ENCODE data around the gene CLIC5. TPM values are rescaled to one million over a fixed set of nuclear protein-coding genes. Genes with fewer than 3 reads are reported as not detected.

CLIC5 gene
- polyA plus RNA-seq, 3 donors, result not detected

DNA sequence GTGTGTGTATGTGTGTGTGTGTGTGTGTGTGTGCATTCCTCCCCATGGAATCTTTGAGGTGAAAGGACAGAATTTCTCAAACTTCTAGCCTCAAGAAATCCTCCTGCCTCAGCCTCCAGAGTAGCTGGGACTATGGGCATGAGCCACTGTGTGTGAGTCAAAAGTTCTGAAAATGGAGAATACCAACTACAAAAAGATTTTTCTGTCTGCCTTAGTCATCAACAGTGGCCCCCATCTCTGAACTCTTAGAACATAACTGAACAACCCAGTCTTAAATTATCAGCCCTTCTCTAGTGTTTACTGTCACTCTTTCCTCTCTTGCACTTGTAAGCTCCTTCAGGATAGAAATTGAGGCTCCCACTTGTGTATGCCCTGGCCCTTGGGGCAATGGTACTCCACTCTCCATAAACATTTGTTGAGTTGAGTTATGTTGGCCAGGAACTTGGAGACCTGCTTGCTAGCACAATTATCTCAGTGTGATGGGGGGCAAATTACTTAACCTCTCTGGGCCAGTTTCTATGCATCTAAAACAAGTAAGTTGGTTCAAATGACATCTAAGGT, 35.3 kb upstream of the CLIC5 start:
- Histone ChIP-seq H3K4me3 (replicated peaks in 1 of 3; ENCODE audit: low read depth in 2 of 3, low read length in 3 of 3) (no peak overlapping the region), H3K4me1 (ENCODE audit: control insufficient read depth in 1 of 2, insufficient read depth in 2 of 2, low read length in 2 of 2) (no peaks in the 10 kb centered on the region), H3K27me3 (ENCODE audit: control insufficient read depth in 2 of 2, insufficient read depth in 2 of 2, low read length in 2 of 2) (no peaks in the 10 kb centered on the region), H3K9ac (ENCODE audit: insufficient read depth, low read length, poor library complexity, severe bottlenecking) (no peak overlapping the region), H3K9me3 (replicated peaks in 1 of 2; ENCODE audit: control insufficient read depth in 1 of 2, insufficient read depth in 1 of 2, low read length in 2 of 2) (no peaks in the 10 kb centered on the region), H4K20me1 (ENCODE audit: insufficient read depth, low read length) (no peaks in the 10 kb centered on the region), H3K4me2 (replicated peaks; ENCODE audit: extremely low read depth, low read length, poor library complexity, severe bottlenecking) (no peak overlapping the region), H3K79me2 (ENCODE audit: insufficient read depth, low read length) (no peaks in the 10 kb centered on the region), H3K27ac (ENCODE audit: low read depth in 1 of 2, low read length in 2 of 2) (no peak overlapping the region), H2AFZ (ENCODE audit: insufficient read depth, low read depth, low read length, poor library complexity, severe bottlenecking) (no peak overlapping the region), H3K36me3 (replicated peaks in 1 of 2; ENCODE audit: control insufficient read depth in 1 of 2, insufficient read depth in 2 of 2, low read length in 2 of 2) (no peaks in the 10 kb centered on the region)
- no peaks in the 10 kb centered on the region for H3K36me3 Mint-ChIP-seq
- intact Hi-C loops (cut with micrococcal nuclease), result no loop called here
- peaks cover 7% of the 10 kb centered on the region for H3K4me1 Mint-ChIP-seq
- no peak overlapping the region for H3K27ac Mint-ChIP-seq
- no peak for TF ChIP-seq CTCF (IDR thresholded peaks at IDR 0.05)
- H3K9me3 Mint-ChIP-seq, result peaks cover 0 to 2% (median 1%) of the 10 kb centered on the region in 7 donors
- H3K27me3 Mint-ChIP-seq (ENCODE audit: low read depth in 3 of 3), result peaks cover 0 to 5% (median 1%) of the 10 kb centered on the region in 3 donors
- no peak for DNase-seq
- no peak overlapping the region for H3K4me3 Mint-ChIP-seq

- H3K4me3 ChIP-seq (replicated peaks in 1 of 3; ENCODE audit: low read depth in 2 of 3, low read length in 3 of 3), result no peak overlapping the region
- Mint-ChIP-seq H3K36me3 (no peaks in the 10 kb centered on the region), H3K27me3 (ENCODE audit: low read depth in 3 of 3) (peaks cover 0 to 5% (median 1%) of the 10 kb centered on the region in 3 donors), H3K9me3 (no peaks in the 10 kb centered on the region), H3K4me1 (peaks cover 17% of the 10 kb centered on the region), H3K27ac (no peak overlapping the region), H3K4me3 (no peak overlapping the region)
- no peak overlapping the region for H3K4me2 ChIP-seq (replicated peaks; ENCODE audit: extremely low read depth, low read length, poor library complexity, severe bottlenecking)
- intact Hi-C loops (cut with micrococcal nuclease), result no loop called here
- no peaks in the 10 kb centered on the region for H3K79me2 ChIP-seq (ENCODE audit: insufficient read depth, low read length)
- TF ChIP-seq CTCF (IDR thresholded peaks at IDR 0.05), result no peak
- H3K4me1 ChIP-seq (ENCODE audit: control insufficient read depth in 1 of 2, insufficient read depth in 2 of 2, low read length in 2 of 2), result peaks cover 0 to 4% of the 10 kb centered on the region in 2 donors
- 92% methylated on average over 3 of the region's 3 CpGs for WGBS (ENCODE audit: insufficient coverage)
- H3K27me3 ChIP-seq (ENCODE audit: control insufficient read depth in 2 of 2, insufficient read depth in 2 of 2, low read length in 2 of 2), result no peaks in the 10 kb centered on the region
- no peak for DNase-seq
- H3K9me3 ChIP-seq (replicated peaks in 1 of 2; ENCODE audit: control insufficient read depth in 1 of 2, insufficient read depth in 1 of 2, low read length in 2 of 2), result no peaks in the 10 kb centered on the region
- H3K27ac ChIP-seq (ENCODE audit: low read depth in 1 of 2, low read length in 2 of 2), result no peak overlapping the region
- H3K9ac ChIP-seq (ENCODE audit: insufficient read depth, low read length, poor library complexity, severe bottlenecking), result no peak overlapping the region
- no peaks in the 10 kb centered on the region for H3K36me3 ChIP-seq (replicated peaks in 1 of 2; ENCODE audit: control insufficient read depth in 1 of 2, insufficient read depth in 2 of 2, low read length in 2 of 2)
- no peaks in the 10 kb centered on the region for H4K20me1 ChIP-seq (ENCODE audit: insufficient read depth, low read length)
- no peak overlapping the region for H2AFZ ChIP-seq (ENCODE audit: insufficient read depth, low read depth, low read length, poor library complexity, severe bottlenecking)
Measured at GRCh38 chr6:46048646-46049297, 33.1 kb upstream of the CLIC5 start.

Data from CD14-positive monocyte (primary cell).